Right lung (tissue), 5 donors: ENCODE results near the gene ATP1A4. TPM values are rescaled to one million over a fixed set of nuclear protein-coding genes. Genes with fewer than 3 reads are reported as not detected.

Experiments used
- DNase-seq, 2 donors: peaks; one replicate each; pipeline ENCODE4 v3.0.0-alpha.2; 2013
- polyA plus RNA-seq, 5 donors: library from polyadenylated mRNA; unstranded; fragments of 120-200 nt; gene quantifications; one replicate each; pipeline versions ENCODE4 v1.2.1 to v1.2.3, GENCODE V29; 2013; ENCODE audit warnings: inconsistent platforms in 1 of 5, low replicate concordance in 1 of 5; ENCODE audit not compliant: insufficient read length in 5 of 5, insufficient read depth in 1 of 5

ATP1A4 gene
- polyA plus RNA-seq, 5 donors: 0.15 to 0.24 (median 0.22) TPM; not detected in 1

GRCh38 chr1:160206036-160206389 is 54.6 kb downstream of the ATP1A4 start:
- DNase-seq: no peak

GRCh38 chr1:160206421-160207117 is 55.2 kb downstream of the ATP1A4 start:
- no peak for DNase-seq

GRCh38 chr1:160207118-160207650 is 55.8 kb downstream of the ATP1A4 start:
- no peak for DNase-seq

- DNase-seq: no peak
These were observed 56.6 kb downstream of the ATP1A4 start for GRCh38 chr1:160207771-160208556.

GRCh38 chr1:160208557-160209320 is 57.3 kb downstream of the ATP1A4 start:
- DNase-seq: no peak

- no peak for DNase-seq
These were observed 58.1 kb downstream of the ATP1A4 start for GRCh38 chr1:160209321-160210046.

- DNase-seq: no peak
These were observed 59.2 kb downstream of the ATP1A4 start for GRCh38 chr1:160210561-160210960.

- no peak for DNase-seq
These were observed 59.8 kb downstream of the ATP1A4 start for GRCh38 chr1:160211046-160211790.

GRCh38 chr1:160214481-160215140 is 63.2 kb downstream of the ATP1A4 start:
- DNase-seq: no peak

- no peak for DNase-seq
These were observed 64.9 kb downstream of the ATP1A4 start for GRCh38 chr1:160216301-160216700.

GRCh38 chr1:160217481-160218051 is 66.2 kb downstream of the ATP1A4 start:
- DNase-seq: no peak

- DNase-seq: peak in 1 of 2 donors; percentile 31
These were observed 67.9 kb downstream of the ATP1A4 start for GRCh38 chr1:160219062-160219929.

- no peak for DNase-seq
These were observed 68.9 kb downstream of the ATP1A4 start for GRCh38 chr1:160220301-160220700.

GRCh38 chr1:160221089-160221488 is 69.7 kb downstream of the ATP1A4 start:
- DNase-seq: no peak

GRCh38 chr1:160222546-160222945 is 71.1 kb downstream of the ATP1A4 start:
- DNase-seq: no peak

GRCh38 chr1:160224606-160225005 is 73.2 kb downstream of the ATP1A4 start:
- DNase-seq: no peak

- no peak for DNase-seq
These were observed 73.9 kb downstream of the ATP1A4 start for GRCh38 chr1:160225345-160225744.

GRCh38 chr1:160226623-160227022 is 75.2 kb downstream of the ATP1A4 start:
- no peak for DNase-seq

GRCh38 chr1:160227034-160227433 is 75.6 kb downstream of the ATP1A4 start:
- DNase-seq: no peak
